DND-41 (cell line): ENCODE measurements around the gene CACNA1S.

ENCODE experiments used
- ATAC-seq: fragments of 200-7000 bp; cut with Tn5 transposase; 3 replicates; pipeline ENCODE4 v1.9.1; 2021; ENCODE audit warnings: low read depth; ENCODE audit not compliant: insufficient read depth
- DNase-seq: peaks from one replicate; pipeline ENCODE4 v3.0.0-alpha.2; 2020
- H2AFZ ChIP-seq: 2 replicates; pipeline ENCODE4 v1.6.0; 2012; ENCODE audit warnings: low read depth, low read length
- H3K27ac ChIP-seq: 2 replicates; pipeline ENCODE4 v1.5.1; 2012; ENCODE audit warnings: low read length, inconsistent platforms
- H3K27me3 ChIP-seq: fragments of 200-600 bp; sonication (generic); 2 replicates; pipeline ENCODE4 v1.6.0; 2012; ENCODE audit warnings: low read length, mild to moderate bottlenecking, inconsistent platforms; ENCODE audit not compliant: insufficient read depth, poor library complexity
- H3K36me3 ChIP-seq: 2 replicates; pipeline ENCODE4 v1.5.1; 2012; ENCODE audit warnings: low read length, inconsistent platforms; ENCODE audit not compliant: insufficient read depth
- H3K4me1 ChIP-seq: 2 replicates; pipeline ENCODE4 v1.5.1; 2012; ENCODE audit warnings: mild to moderate bottlenecking, low read length; ENCODE audit not compliant: insufficient read depth
- H3K4me2 ChIP-seq: 2 replicates; pipeline ENCODE4 v1.6.0; 2012; ENCODE audit warnings: mild to moderate bottlenecking, moderate library complexity, low read length, inconsistent platforms; ENCODE audit not compliant: insufficient read depth
- H3K4me3 ChIP-seq, 2 experiments: fragments of 200-600 bp in 1 of 2; shearing (Covaris generic) in 1 of 2; 2 replicates each; pipeline ENCODE4 v1.5.1; 2012 to 2016; ENCODE audit warnings: inconsistent platforms in 2 of 2, low read length in 2 of 2, mild to moderate bottlenecking in 2 of 2, low read depth in 1 of 2, moderate library complexity in 1 of 2
- H3K79me2 ChIP-seq: 2 replicates; pipeline ENCODE4 v1.6.0; 2012; ENCODE audit warnings: low read length, inconsistent platforms; ENCODE audit not compliant: insufficient read depth
- H3K9ac ChIP-seq: 2 replicates; pipeline ENCODE4 v1.6.0; 2012; ENCODE audit warnings: low read depth, mild to moderate bottlenecking, inconsistent platforms, low read length, moderate library complexity
- H3K9me3 ChIP-seq: 2 replicates; pipeline ENCODE4 v1.5.1; 2012; ENCODE audit warnings: low read length, moderate library complexity, mild to moderate bottlenecking, inconsistent platforms; ENCODE audit not compliant: insufficient read depth, severe bottlenecking
- H4K20me1 ChIP-seq: 2 replicates; pipeline ENCODE4 v1.6.0; 2012; ENCODE audit warnings: low read length; ENCODE audit not compliant: insufficient read depth
- CTCF ChIP-seq: IDR thresholded peaks from 2 replicates; pipeline ENCODE4 v1.5.1; 2012; ENCODE audit warnings: borderline replicate concordance, low read length, moderate library complexity, mild to moderate bottlenecking; ENCODE audit not compliant: poor library complexity, severe bottlenecking; ENCODE audit errors: extremely low read depth
- EZH2 ChIP-seq: IDR thresholded peaks from 3 replicates; pipeline ENCODE4 v1.6.1; 2012; ENCODE audit warnings: borderline replicate concordance, low read depth, mild to moderate bottlenecking, moderate library complexity, low read length, inconsistent platforms; ENCODE audit not compliant: severe bottlenecking

CACNA1S gene

GRCh38 chr1:201122321-201122957, 10.2 kb upstream of the CACNA1S start:
- Histone ChIP-seq H3K79me2 (no peaks in the 10 kb centered on the region), H3K4me1 (peaks cover 14% of the 10 kb centered on the region), H3K27me3 (peaks cover 14% of the 10 kb centered on the region), H3K9ac (no peak overlapping the region), H3K4me3 (no peak overlapping the region), H3K4me2 (no peak overlapping the region), H3K9me3 (no peaks in the 10 kb centered on the region), H3K27ac (no peak overlapping the region), H4K20me1 (no peaks in the 10 kb centered on the region; the same call in 1 of the 2 replicates), H3K36me3 (no peaks in the 10 kb centered on the region), H2AFZ (no peak overlapping the region)
- no peak for TF ChIP-seq CTCF
- no peak for TF ChIP-seq EZH2
- ATAC-seq (no peak), DNase-seq (no peak)

GRCh38 chr1:201119206-201120197, 7.3 kb upstream of the CACNA1S start:
- Histone ChIP-seq H3K27me3 (peaks cover 8% of the 10 kb centered on the region), H3K4me3 (no peak overlapping the region), H3K36me3 (no peaks in the 10 kb centered on the region), H3K9ac (no peak overlapping the region), H3K4me1 (peaks cover 16% of the 10 kb centered on the region), H2AFZ (no peak overlapping the region), H4K20me1 (no peaks in the 10 kb centered on the region), H3K79me2 (no peaks in the 10 kb centered on the region), H3K4me2 (no peak overlapping the region), H3K9me3 (no peaks in the 10 kb centered on the region), H3K27ac (peak overlapping the region; percentile 37; the same call in 1 of the 2 replicates)
- TF ChIP-seq CTCF, result peak; percentile 46
- TF ChIP-seq EZH2, result no peak
- DNase-seq (peak; percentile 47), ATAC-seq (peak; percentile 95)

GRCh38 chr1:201116091-201116490, 3.9 kb upstream of the CACNA1S start:
- no peaks in the 10 kb centered on the region for H3K27me3 ChIP-seq
- H3K4me3 ChIP-seq, result no peak overlapping the region
- H3K4me1 ChIP-seq, result peaks cover 25% of the 10 kb centered on the region
- H3K4me2 ChIP-seq, result no peak overlapping the region
- no peak overlapping the region for H3K27ac ChIP-seq
- H3K79me2 ChIP-seq, result no peaks in the 10 kb centered on the region
- H4K20me1 ChIP-seq, result no peaks in the 10 kb centered on the region
- DNase-seq (no peak), ATAC-seq (no peak)
- no peak overlapping the region for H2AFZ ChIP-seq
- no peak for TF ChIP-seq EZH2
- no peak for TF ChIP-seq CTCF
- no peaks in the 10 kb centered on the region for H3K9me3 ChIP-seq
- H3K36me3 ChIP-seq, result no peaks in the 10 kb centered on the region
- no peak overlapping the region for H3K9ac ChIP-seq
